ENCODE results near the gene E2F7. TPM values are rescaled to one million over a fixed set of nuclear protein-coding genes. Genes with fewer than 3 reads are reported as not detected.

The E2F7 gene
- total RNA-seq, 1 experiment from 2014 or later: 28.4 TPM

GRCh38 chr12:77003914-77004313, 61.5 kb downstream of the E2F7 start:
- Mint-ChIP-seq H3K27me3 (ENCODE audit: low read depth) (no peaks in the 10 kb centered on the region), H3K4me1 (no peaks in the 10 kb centered on the region), H3K4me3 (no peak overlapping the region), H3K36me3 (no peaks in the 10 kb centered on the region), H3K27ac (no peak overlapping the region), H3K9me3 (peaks cover 3% of the 10 kb centered on the region; the same call in 1 of the 2 replicates)
- ATAC-seq: no peak
- no peak for TF ChIP-seq NFATC4 (CRISPR knock-in tag; IDR thresholded peaks at IDR 0.05)
- DNase-seq (ENCODE audit: low spot score): no peak
- ChIA-PET CTCF (no interaction called here), POLR2A (no interaction called here)

- ATAC-seq (no peak), DNase-seq (ENCODE audit: low spot score) (no peak)
- ChIA-PET POLR2A (no interaction called here), CTCF (no interaction called here)
- H3K4me3 Mint-ChIP-seq: no peak overlapping the region
- H3K4me1 Mint-ChIP-seq: no peaks in the 10 kb centered on the region
- H3K36me3 Mint-ChIP-seq: no peaks in the 10 kb centered on the region
- TF ChIP-seq ELF4 (CRISPR knock-in tag; IDR thresholded peaks at IDR 0.05; ENCODE audit: low read depth): no peak
- TF ChIP-seq, protein P1, sequence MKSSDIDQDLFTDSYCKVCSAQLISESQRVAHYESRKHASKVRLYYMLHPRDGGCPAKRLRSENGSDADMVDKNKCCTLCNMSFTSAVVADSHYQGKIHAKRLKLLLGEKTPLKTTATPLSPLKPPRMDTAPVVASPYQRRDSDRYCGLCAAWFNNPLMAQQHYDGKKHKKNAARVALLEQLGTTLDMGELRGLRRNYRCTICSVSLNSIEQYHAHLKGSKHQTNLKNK (CRISPR knock-in tag; IDR thresholded peaks at IDR 0.05): no peak
- no peak for TF ChIP-seq TEAD4 (CRISPR knock-in tag; IDR thresholded peaks at IDR 0.05)
- TF ChIP-seq, protein P2, sequence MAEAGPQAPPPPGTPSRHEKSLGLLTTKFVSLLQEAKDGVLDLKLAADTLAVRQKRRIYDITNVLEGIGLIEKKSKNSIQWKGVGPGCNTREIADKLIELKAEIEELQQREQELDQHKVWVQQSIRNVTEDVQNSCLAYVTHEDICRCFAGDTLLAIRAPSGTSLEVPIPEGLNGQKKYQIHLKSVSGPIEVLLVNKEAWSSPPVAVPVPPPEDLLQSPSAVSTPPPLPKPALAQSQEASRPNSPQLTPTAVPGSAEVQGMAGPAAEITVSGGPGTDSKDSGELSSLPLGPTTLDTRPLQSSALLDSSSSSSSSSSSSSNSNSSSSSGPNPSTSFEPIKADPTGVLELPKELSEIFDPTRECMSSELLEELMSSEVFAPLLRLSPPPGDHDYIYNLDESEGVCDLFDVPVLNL (CRISPR knock-in tag; IDR thresholded peaks at IDR 0.05; ENCODE audit: borderline replicate concordance, low read depth): no peak
- no peak for TF ChIP-seq FOXP4 (CRISPR knock-in tag; IDR thresholded peaks at IDR 0.05)
- TF ChIP-seq, protein P3, sequence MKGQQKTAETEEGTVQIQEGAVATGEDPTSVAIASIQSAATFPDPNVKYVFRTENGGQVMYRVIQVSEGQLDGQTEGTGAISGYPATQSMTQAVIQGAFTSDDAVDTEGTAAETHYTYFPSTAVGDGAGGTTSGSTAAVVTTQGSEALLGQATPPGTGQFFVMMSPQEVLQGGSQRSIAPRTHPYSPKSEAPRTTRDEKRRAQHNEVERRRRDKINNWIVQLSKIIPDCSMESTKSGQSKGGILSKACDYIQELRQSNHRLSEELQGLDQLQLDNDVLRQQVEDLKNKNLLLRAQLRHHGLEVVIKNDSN (CRISPR knock-in tag; IDR thresholded peaks at IDR 0.05): no peak
- TF ChIP-seq, protein P4, sequence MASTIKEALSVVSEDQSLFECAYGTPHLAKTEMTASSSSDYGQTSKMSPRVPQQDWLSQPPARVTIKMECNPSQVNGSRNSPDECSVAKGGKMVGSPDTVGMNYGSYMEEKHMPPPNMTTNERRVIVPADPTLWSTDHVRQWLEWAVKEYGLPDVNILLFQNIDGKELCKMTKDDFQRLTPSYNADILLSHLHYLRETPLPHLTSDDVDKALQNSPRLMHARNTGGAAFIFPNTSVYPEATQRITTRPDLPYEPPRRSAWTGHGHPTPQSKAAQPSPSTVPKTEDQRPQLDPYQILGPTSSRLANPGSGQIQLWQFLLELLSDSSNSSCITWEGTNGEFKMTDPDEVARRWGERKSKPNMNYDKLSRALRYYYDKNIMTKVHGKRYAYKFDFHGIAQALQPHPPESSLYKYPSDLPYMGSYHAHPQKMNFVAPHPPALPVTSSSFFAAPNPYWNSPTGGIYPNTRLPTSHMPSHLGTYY (CRISPR knock-in tag; IDR thresholded peaks at IDR 0.05): no peak
- TF ChIP-seq, protein P5, sequence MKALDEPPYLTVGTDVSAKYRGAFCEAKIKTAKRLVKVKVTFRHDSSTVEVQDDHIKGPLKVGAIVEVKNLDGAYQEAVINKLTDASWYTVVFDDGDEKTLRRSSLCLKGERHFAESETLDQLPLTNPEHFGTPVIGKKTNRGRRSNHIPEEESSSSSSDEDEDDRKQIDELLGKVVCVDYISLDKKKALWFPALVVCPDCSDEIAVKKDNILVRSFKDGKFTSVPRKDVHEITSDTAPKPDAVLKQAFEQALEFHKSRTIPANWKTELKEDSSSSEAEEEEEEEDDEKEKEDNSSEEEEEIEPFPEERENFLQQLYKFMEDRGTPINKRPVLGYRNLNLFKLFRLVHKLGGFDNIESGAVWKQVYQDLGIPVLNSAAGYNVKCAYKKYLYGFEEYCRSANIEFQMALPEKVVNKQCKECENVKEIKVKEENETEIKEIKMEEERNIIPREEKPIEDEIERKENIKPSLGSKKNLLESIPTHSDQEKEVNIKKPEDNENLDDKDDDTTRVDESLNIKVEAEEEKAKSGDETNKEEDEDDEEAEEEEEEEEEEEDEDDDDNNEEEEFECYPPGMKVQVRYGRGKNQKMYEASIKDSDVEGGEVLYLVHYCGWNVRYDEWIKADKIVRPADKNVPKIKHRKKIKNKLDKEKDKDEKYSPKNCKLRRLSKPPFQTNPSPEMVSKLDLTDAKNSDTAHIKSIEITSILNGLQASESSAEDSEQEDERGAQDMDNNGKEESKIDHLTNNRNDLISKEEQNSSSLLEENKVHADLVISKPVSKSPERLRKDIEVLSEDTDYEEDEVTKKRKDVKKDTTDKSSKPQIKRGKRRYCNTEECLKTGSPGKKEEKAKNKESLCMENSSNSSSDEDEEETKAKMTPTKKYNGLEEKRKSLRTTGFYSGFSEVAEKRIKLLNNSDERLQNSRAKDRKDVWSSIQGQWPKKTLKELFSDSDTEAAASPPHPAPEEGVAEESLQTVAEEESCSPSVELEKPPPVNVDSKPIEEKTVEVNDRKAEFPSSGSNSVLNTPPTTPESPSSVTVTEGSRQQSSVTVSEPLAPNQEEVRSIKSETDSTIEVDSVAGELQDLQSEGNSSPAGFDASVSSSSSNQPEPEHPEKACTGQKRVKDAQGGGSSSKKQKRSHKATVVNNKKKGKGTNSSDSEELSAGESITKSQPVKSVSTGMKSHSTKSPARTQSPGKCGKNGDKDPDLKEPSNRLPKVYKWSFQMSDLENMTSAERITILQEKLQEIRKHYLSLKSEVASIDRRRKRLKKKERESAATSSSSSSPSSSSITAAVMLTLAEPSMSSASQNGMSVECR (CRISPR knock-in tag; IDR thresholded peaks at IDR 0.05; ENCODE audit: borderline replicate concordance): no peak
- no peak for TF ChIP-seq ZNF263 (CRISPR knock-in tag; IDR thresholded peaks at IDR 0.05; ENCODE audit: low read depth)
- no peak for TF ChIP-seq ZNF423 (CRISPR knock-in tag; IDR thresholded peaks at IDR 0.05)
- H3K9me3 Mint-ChIP-seq: peaks cover 3% of the 10 kb centered on the region; the same call in 1 of the 2 replicates
- no peaks in the 10 kb centered on the region for H3K27me3 Mint-ChIP-seq (ENCODE audit: low read depth)
- no peak overlapping the region for H3K27ac Mint-ChIP-seq
Measured at GRCh38 chr12:77003246-77003645, 62.1 kb downstream of the E2F7 start.

GRCh38 chr12:77002382-77002781, 63.0 kb downstream of the E2F7 start:
- ChIA-PET POLR2A (no interaction called here), CTCF (interaction anchor here (2.3 kb wide), 1 partner anchor 8 kb away, joined by 22 read pairs; no protein-coding TSS in a partner anchor)
- Mint-ChIP-seq H3K27ac (no peak overlapping the region), H3K27me3 (ENCODE audit: low read depth) (no peaks in the 10 kb centered on the region), H3K9me3 (peaks cover under 1% of the 10 kb centered on the region; the same call in 1 of the 2 replicates), H3K4me3 (no peak overlapping the region), H3K36me3 (no peaks in the 10 kb centered on the region), H3K4me1 (no peaks in the 10 kb centered on the region)
- DNase-seq (ENCODE audit: low spot score) (no peak), ATAC-seq (no peak)
- no peak for TF ChIP-seq TEAD4 (CRISPR knock-in tag; IDR thresholded peaks at IDR 0.05)
- TF ChIP-seq, protein P6, sequence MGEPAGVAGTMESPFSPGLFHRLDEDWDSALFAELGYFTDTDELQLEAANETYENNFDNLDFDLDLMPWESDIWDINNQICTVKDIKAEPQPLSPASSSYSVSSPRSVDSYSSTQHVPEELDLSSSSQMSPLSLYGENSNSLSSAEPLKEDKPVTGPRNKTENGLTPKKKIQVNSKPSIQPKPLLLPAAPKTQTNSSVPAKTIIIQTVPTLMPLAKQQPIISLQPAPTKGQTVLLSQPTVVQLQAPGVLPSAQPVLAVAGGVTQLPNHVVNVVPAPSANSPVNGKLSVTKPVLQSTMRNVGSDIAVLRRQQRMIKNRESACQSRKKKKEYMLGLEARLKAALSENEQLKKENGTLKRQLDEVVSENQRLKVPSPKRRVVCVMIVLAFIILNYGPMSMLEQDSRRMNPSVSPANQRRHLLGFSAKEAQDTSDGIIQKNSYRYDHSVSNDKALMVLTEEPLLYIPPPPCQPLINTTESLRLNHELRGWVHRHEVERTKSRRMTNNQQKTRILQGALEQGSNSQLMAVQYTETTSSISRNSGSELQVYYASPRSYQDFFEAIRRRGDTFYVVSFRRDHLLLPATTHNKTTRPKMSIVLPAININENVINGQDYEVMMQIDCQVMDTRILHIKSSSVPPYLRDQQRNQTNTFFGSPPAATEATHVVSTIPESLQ (CRISPR knock-in tag; IDR thresholded peaks at IDR 0.05): no peak
